Kidney epithelial cell (primary cell): Measurements from ENCODE around the gene SPINT2. TPM values are rescaled to one million over a fixed set of nuclear protein-coding genes. Genes with fewer than 3 reads are reported as not detected.

Source experiments
- DNase-seq: peaks from one replicate; pipeline ENCODE4 v3.0.0-alpha.2; 2010; ENCODE audit warnings: low read depth
- H3K27me3 ChIP-seq: 2 replicates; pipeline ENCODE4 v1.6.0; 2011; ENCODE audit warnings: low read length; ENCODE audit not compliant: control insufficient read depth, insufficient read depth
- H3K36me3 ChIP-seq: 2 replicates; pipeline ENCODE4 v1.5.1; 2011; ENCODE audit warnings: low read length; ENCODE audit not compliant: control insufficient read depth, insufficient read depth
- H3K4me3 ChIP-seq: 2 replicates; pipeline ENCODE4 v1.5.1; 2011; ENCODE audit warnings: low read depth, mild to moderate bottlenecking, control low read depth, low read length
- total RNA-seq: library from RNA; depleted of rRNA; stranded (reverse); fragments of >200 nt; gene quantifications from 2 replicates; pipeline ENCODE4 v1.2.3, GENCODE V29; 2015
- TF ChIP-seq, protein P1 (sequence below): IDR thresholded peaks from 2 replicates; pipeline ENCODE4 v1.5.1; 2011; ENCODE audit warnings: mild to moderate bottlenecking, moderate library complexity, low read length, control low read depth, inconsistent platforms; ENCODE audit not compliant: insufficient read depth, poor library complexity, severe bottlenecking

SPINT2 gene
- total RNA-seq, 1 donor from 2014 or later: 591 TPM

DNA sequence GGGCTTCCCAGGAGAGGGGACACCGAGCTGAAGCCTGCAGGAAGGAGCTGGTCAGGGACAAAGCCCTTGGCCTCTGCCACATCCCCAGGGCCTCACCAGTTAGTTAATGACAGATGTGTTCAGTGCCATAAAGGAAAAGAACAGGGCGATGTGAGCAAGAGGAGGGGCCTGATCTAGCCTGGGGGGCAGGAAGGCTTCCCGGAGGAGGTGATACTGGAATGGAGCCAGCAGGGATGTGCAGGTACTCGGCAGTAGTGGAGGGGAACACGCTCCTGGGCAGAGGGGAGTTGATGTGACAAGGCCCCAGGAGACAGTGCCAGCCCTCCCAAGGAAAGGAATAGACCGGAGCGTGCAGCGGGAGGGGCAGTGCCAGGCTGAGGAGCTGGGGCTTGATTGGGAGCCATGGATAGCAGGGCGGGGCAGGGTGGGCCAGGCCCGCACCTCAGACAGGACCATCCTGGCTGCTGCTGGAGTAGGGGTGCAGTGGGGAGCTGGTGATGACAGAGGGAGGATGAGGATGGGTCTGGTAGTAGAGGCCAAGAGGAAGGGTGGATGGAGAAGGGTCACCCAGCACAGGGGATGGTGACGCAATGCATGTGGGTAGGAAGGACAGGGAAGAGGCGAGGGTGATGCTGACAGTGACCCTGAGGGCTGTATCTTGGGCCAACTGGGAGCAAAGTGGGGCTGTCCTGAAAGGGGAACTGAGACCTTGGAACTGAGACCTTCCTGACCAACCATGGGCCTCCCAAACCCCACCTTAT, 43.8 kb downstream of the SPINT2 start:
- Histone ChIP-seq H3K27me3 (no peaks in the 10 kb centered on the region), H3K36me3 (no peaks in the 10 kb centered on the region), H3K4me3 (no peak overlapping the region)
- no peak for DNase-seq
- TF ChIP-seq, protein P1, sequence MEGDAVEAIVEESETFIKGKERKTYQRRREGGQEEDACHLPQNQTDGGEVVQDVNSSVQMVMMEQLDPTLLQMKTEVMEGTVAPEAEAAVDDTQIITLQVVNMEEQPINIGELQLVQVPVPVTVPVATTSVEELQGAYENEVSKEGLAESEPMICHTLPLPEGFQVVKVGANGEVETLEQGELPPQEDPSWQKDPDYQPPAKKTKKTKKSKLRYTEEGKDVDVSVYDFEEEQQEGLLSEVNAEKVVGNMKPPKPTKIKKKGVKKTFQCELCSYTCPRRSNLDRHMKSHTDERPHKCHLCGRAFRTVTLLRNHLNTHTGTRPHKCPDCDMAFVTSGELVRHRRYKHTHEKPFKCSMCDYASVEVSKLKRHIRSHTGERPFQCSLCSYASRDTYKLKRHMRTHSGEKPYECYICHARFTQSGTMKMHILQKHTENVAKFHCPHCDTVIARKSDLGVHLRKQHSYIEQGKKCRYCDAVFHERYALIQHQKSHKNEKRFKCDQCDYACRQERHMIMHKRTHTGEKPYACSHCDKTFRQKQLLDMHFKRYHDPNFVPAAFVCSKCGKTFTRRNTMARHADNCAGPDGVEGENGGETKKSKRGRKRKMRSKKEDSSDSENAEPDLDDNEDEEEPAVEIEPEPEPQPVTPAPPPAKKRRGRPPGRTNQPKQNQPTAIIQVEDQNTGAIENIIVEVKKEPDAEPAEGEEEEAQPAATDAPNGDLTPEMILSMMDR: no peak

DNA sequence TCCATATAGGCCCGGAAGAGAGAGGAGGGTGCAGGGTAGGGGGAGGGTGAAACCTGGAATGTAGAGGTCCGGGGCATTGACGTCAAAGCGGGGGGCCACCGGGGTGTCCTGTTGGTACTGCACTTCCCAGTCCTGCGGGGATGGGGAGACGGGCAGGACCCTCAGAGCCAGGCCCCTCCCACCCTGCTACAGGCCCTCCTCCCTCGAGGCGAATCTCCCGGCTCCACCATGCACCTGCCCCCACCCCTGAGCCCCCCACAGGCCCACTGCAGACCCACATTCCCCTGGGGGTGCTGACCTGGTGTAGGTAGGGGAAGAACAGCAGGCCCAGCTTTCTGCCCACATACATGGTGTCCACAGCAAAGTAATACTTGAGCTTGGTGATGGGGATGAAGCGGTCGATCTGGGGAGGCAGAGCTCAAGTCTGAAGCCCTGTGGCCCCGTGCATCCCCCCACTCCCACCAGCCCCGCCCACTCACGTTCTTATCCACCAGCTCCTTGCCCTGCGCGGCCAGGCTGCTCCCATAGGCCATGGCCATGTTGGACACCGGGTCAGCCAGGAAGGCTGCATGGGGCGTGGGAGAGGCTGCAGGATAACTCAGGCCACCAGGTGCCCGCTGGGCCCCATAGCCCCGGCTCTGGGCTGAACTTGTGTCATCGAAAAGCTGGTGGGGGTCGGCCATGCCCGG, 44.7 kb downstream of the SPINT2 start:
- H3K27me3 ChIP-seq: no peaks in the 10 kb centered on the region
- TF ChIP-seq, protein P1: no peak
- H3K36me3 ChIP-seq: no peaks in the 10 kb centered on the region
- H3K4me3 ChIP-seq: no peak overlapping the region
- no peak for DNase-seq

DNA sequence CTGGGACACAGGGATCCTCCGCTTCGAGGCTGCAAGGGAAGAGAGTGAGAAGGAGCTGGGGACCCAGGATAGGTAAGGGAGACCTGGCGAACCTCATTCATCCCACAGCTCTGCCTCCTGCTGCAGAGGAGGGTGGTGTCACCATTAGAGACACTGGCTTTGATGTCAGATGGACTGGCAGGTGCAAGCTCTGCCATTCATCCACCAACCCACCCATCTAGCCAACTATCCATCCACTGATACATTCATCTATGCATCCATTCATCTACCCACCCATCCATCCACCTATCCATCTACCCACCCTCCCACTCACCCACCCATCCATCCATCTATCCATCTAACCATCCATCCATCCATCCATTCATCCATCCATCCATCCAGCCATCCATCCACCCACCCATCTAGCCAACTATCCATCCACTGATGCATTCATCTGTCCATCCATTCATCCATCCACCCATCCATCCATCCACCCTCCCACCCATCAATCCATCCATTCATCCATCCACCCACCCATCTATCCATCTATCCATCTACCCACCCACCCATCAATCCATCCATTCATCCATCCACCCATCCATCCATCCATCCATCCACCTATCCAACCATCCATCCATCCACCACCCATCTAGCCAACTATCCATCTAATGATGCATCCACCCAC, 45.4 kb downstream of the SPINT2 start:
- Histone ChIP-seq H3K36me3 (no peaks in the 10 kb centered on the region), H3K4me3 (no peak overlapping the region), H3K27me3 (no peaks in the 10 kb centered on the region)
- no peak for DNase-seq
- TF ChIP-seq, protein P1: no peak

DNA sequence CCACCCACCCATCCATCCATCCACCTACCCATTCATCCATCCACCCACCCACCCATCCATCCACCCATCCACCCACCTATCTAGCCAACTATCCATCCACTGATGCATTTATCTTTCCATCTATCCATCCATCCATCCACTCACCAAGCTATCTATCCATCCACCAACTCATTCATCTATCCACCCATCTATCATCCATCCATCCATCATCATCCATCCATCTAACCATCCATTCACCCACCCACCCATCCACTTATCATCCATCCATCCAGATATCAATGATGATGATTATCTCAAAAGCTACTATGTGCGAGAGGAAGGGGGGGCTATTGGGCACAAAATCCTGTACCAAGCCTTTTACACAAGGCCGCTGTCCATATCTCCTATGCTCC, 45.9 kb downstream of the SPINT2 start:
- Histone ChIP-seq H3K4me3 (no peak overlapping the region), H3K27me3 (no peaks in the 10 kb centered on the region), H3K36me3 (no peaks in the 10 kb centered on the region)
- no peak for DNase-seq
- TF ChIP-seq, protein P1: no peak

DNA sequence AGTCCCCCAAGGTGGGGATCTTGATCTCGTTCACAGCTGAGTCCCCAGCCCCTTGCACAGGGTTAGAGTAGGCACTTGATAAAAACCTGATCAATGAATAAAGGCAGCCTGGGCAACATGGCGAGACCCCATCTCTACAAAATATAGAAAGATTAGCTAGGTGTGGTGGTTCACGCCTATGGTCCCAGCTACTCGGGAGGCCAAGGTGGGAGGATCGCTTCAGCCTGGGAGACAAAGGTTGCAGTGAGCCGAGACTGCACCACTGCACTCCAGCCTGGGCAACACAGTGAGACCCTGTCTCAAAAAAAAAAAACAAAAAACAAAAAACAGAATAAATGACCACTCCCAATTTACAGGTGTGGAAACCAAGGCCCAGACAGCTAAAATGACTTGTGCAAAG, 46.6 kb downstream of the SPINT2 start:
- TF ChIP-seq, protein P1: no peak
- Histone ChIP-seq H3K4me3 (no peak overlapping the region), H3K36me3 (no peaks in the 10 kb centered on the region), H3K27me3 (no peaks in the 10 kb centered on the region)
- DNase-seq: no peak
